HG03571 (cell line): Measurements from ENCODE around the gene MYO16.
"Not testable (repeated sequence)": the region's sequence is repeated elsewhere in the genome, so short reads cannot be mapped to it uniquely, and the experiment has no call there.

ENCODE experiments used
- ATAC-seq: cut with Tn5 transposase; IDR thresholded peaks from one replicate; pipeline ENCODE4 v1.9.1; 2021; ENCODE audit not compliant: unreplicated experiment

Gene MYO16

GRCh38 chr13:108963846-108964600 is 334.6 kb downstream of the MYO16 start:
- no peak for ATAC-seq

GRCh38 chr13:108964606-108965005 is 335.2 kb downstream of the MYO16 start:
- no peak for ATAC-seq

- ATAC-seq, result no peak
Measured at GRCh38 chr13:108967371-108967770, 338.0 kb downstream of the MYO16 start.

GRCh38 chr13:108968566-108968965 is 339.2 kb downstream of the MYO16 start:
- no peak for ATAC-seq

GRCh38 chr13:108974686-108975085 is 345.3 kb downstream of the MYO16 start:
- no peak for ATAC-seq

- ATAC-seq, result no peak
Measured at GRCh38 chr13:108980237-108980636, 350.8 kb downstream of the MYO16 start.

- no peak for ATAC-seq
Measured at GRCh38 chr13:108981407-108981806, 352.0 kb downstream of the MYO16 start.

- no peak for ATAC-seq
Measured at GRCh38 chr13:108983273-108983672, 353.9 kb downstream of the MYO16 start.

GRCh38 chr13:108984251-108984920 is 355.0 kb downstream of the MYO16 start:
- no peak for ATAC-seq

- ATAC-seq, result no peak
Measured at GRCh38 chr13:108985166-108985565, 355.8 kb downstream of the MYO16 start.

- ATAC-seq, result no peak
Measured at GRCh38 chr13:108987517-108987916, 358.1 kb downstream of the MYO16 start.

GRCh38 chr13:108987944-108988343 is 358.5 kb downstream of the MYO16 start:
- ATAC-seq, result no peak

GRCh38 chr13:108991416-108991815 is 362.0 kb downstream of the MYO16 start:
- not testable (repeated sequence) for ATAC-seq

GRCh38 chr13:108993346-108993745 is 363.9 kb downstream of the MYO16 start:
- no peak for ATAC-seq

GRCh38 chr13:108996430-108996829 is 367.0 kb downstream of the MYO16 start:
- no peak for ATAC-seq

- no peak for ATAC-seq
Measured at GRCh38 chr13:109000207-109000606, 370.8 kb downstream of the MYO16 start.

GRCh38 chr13:109002934-109003333 is 373.5 kb downstream of the MYO16 start:
- ATAC-seq, result no peak

GRCh38 chr13:109007946-109008345 is 378.5 kb downstream of the MYO16 start:
- no peak for ATAC-seq

- no peak for ATAC-seq
Measured at GRCh38 chr13:109009756-109010155, 380.3 kb downstream of the MYO16 start.

- ATAC-seq, result no peak
Measured at GRCh38 chr13:109010912-109011311, 381.5 kb downstream of the MYO16 start.

GRCh38 chr13:109012115-109012514 is 382.7 kb downstream of the MYO16 start:
- ATAC-seq, result no peak

GRCh38 chr13:109021558-109021957 is 392.1 kb downstream of the MYO16 start:
- no peak for ATAC-seq

- ATAC-seq, result no peak
Measured at GRCh38 chr13:109024611-109025010, 395.2 kb downstream of the MYO16 start.
